Lung (tissue), 12 donors: Measurements from ENCODE around the gene PGR. TPM values are rescaled to one million over a fixed set of nuclear protein-coding genes. Genes with fewer than 3 reads are reported as not detected.

Source experiments
- ATAC-seq: fragments of 200-7000 bp; cut with Tn5 transposase; one replicate; pipeline ENCODE4 v1.9.1; 2020; ENCODE audit warnings: moderate number of reproducible peaks; ENCODE audit not compliant: insufficient read depth, low FRiP score
- DNase-seq, 3 donors: peaks; one replicate each; pipeline ENCODE4 v3.0.0-alpha.2; 2013 to 2017
- H3K27ac ChIP-seq, 2 donors: one replicate each; pipeline ENCODE4 v1.5.1; 2013; ENCODE audit warnings: mild to moderate bottlenecking in 2 of 2, moderate library complexity in 2 of 2, control low read depth in 1 of 2, inconsistent platforms in 1 of 2, low read depth in 1 of 2, low read length in 1 of 2
- H3K27me3 ChIP-seq, 3 donors: one replicate each; pipeline ENCODE4 v1.5.1; 2013; ENCODE audit warnings: low read length in 2 of 3; ENCODE audit not compliant: control insufficient read depth in 3 of 3, insufficient read depth in 3 of 3
- H3K36me3 ChIP-seq, 4 donors: one replicate each; pipeline ENCODE4 v1.5.1; 2013; ENCODE audit warnings: low read length in 4 of 4, mild to moderate bottlenecking in 1 of 4, moderate library complexity in 1 of 4; ENCODE audit not compliant: control insufficient read depth in 4 of 4, insufficient read depth in 4 of 4
- H3K4me1 ChIP-seq, 5 donors: one replicate each; pipeline ENCODE4 v1.5.1; 2013; ENCODE audit warnings: low read length in 5 of 5, mild to moderate bottlenecking in 2 of 5, moderate library complexity in 1 of 5; ENCODE audit not compliant: control insufficient read depth in 5 of 5, insufficient read depth in 5 of 5
- H3K4me3 ChIP-seq: one replicate; pipeline ENCODE4 v1.5.1; 2013; ENCODE audit warnings: mild to moderate bottlenecking, control low read depth, moderate library complexity
- H3K9ac ChIP-seq, 2 donors: one replicate each; pipeline ENCODE4 v1.5.1; 2013; ENCODE audit warnings: low read length in 2 of 2, control low read depth in 1 of 2; ENCODE audit not compliant: insufficient read depth in 1 of 2
- H3K9me3 ChIP-seq, 4 donors: one replicate each; pipeline ENCODE4 v1.5.1; 2013; ENCODE audit warnings: low read length in 3 of 4, mild to moderate bottlenecking in 1 of 4, moderate library complexity in 1 of 4; ENCODE audit not compliant: control insufficient read depth in 4 of 4, insufficient read depth in 3 of 4
- WGBS, 2 donors: extraction: QIAGEN DNeasy Blood & Tissue Kit; methylation state at CpG; one replicate each; pipeline ENCODE4 v1.1.7; 2013; 5-methylcytosine and 5-hydroxymethylcytosine counted together
- polyA plus RNA-seq, 2 donors: library from polyadenylated mRNA; stranded (reverse); fragments of 200-250 nt; gene quantifications; one replicate each; pipeline ENCODE4 v1.2.1, GENCODE V29; 2013
- total RNA-seq, 2 donors: library from RNA; depleted of rRNA in 1 of 2; stranded (reverse); fragments of >200 nt in 1 of 2; gene quantifications; one replicate each; pipeline ENCODE4 v1.2.1, GENCODE V29; 2014 to 2021
- TF ChIP-seq, protein P1 (sequence below): IDR thresholded peaks from 2 replicates; pipeline ENCODE4 v1.5.1; 2012; ENCODE audit warnings: mild to moderate bottlenecking; ENCODE audit errors: control extremely low read depth, extremely low read depth
- donor health status: control.
- donor health status: control.
- donor health status: Bipolar disorder and iron deficiency.
- donor health status: healthy.
- donor health status: DM: yes; HTN: yes; CAD: no.

The PGR gene
- total and polyA plus RNA-seq, 4 donors, result 0.16 to 8.8 (median 1.3) TPM

DNA sequence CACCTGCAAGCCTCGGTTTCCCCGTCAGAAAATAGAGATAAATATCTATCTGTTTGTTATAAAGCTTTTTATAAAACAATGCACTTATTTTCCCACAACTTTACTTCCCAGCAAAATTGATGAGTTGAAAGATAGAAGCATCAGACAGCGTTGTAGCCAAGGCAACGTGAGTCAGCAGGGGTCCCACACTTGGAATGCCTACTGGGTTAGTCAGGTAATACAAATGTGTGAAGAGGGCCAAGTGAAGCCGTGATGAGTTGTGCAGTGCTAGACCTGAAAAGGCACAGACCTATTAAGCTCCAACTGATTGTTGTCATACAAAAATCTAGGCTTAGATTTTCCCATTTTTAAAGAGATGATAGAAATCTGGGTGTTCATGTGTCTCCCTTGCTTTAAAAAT is 118.7 kb downstream of the PGR start:
- Histone ChIP-seq H3K27ac (no peak overlapping the region), H3K27me3 (no peaks in the 10 kb centered on the region), H3K4me1 (no peaks in the 10 kb centered on the region), H3K9ac (no peak overlapping the region), H3K36me3 (no peaks in the 10 kb centered on the region), H3K9me3 (no peaks in the 10 kb centered on the region), H3K4me3 (no peak overlapping the region)
- TF ChIP-seq, protein P1, sequence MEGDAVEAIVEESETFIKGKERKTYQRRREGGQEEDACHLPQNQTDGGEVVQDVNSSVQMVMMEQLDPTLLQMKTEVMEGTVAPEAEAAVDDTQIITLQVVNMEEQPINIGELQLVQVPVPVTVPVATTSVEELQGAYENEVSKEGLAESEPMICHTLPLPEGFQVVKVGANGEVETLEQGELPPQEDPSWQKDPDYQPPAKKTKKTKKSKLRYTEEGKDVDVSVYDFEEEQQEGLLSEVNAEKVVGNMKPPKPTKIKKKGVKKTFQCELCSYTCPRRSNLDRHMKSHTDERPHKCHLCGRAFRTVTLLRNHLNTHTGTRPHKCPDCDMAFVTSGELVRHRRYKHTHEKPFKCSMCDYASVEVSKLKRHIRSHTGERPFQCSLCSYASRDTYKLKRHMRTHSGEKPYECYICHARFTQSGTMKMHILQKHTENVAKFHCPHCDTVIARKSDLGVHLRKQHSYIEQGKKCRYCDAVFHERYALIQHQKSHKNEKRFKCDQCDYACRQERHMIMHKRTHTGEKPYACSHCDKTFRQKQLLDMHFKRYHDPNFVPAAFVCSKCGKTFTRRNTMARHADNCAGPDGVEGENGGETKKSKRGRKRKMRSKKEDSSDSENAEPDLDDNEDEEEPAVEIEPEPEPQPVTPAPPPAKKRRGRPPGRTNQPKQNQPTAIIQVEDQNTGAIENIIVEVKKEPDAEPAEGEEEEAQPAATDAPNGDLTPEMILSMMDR, result no peak
- no peak for DNase-seq
- ATAC-seq, result no peak
- 80 to 85% methylated on average over 5 of the region's 5 CpGs for WGBS, 2 donors

DNA sequence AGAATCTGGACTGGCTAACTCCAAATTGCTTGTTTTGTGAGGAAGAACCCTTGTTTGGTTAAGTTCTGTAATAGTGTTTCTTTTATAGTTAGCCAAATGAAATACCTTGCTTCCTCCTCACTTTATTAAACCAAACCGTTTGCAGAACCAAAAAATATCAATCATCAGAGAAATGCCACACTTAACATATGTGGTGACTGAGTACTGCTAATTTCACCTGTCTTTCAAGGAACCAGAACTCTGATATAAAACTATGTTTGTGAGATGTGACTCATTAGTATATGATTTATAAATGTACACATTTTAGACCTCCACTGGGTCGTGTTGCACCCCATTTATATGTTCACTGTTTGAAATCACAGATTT is 119.9 kb downstream of the PGR start:
- Histone ChIP-seq H3K9me3 (no peaks in the 10 kb centered on the region), H3K27me3 (no peaks in the 10 kb centered on the region), H3K36me3 (no peaks in the 10 kb centered on the region), H3K4me3 (no peak overlapping the region), H3K9ac (no peak overlapping the region), H3K4me1 (no peaks in the 10 kb centered on the region), H3K27ac (no peak overlapping the region)
- ATAC-seq, result no peak
- no peak for DNase-seq
- TF ChIP-seq, protein P1, result no peak
- WGBS, 2 donors, result 30 to 35% methylated on average over 2 of the region's 2 CpGs

DNA sequence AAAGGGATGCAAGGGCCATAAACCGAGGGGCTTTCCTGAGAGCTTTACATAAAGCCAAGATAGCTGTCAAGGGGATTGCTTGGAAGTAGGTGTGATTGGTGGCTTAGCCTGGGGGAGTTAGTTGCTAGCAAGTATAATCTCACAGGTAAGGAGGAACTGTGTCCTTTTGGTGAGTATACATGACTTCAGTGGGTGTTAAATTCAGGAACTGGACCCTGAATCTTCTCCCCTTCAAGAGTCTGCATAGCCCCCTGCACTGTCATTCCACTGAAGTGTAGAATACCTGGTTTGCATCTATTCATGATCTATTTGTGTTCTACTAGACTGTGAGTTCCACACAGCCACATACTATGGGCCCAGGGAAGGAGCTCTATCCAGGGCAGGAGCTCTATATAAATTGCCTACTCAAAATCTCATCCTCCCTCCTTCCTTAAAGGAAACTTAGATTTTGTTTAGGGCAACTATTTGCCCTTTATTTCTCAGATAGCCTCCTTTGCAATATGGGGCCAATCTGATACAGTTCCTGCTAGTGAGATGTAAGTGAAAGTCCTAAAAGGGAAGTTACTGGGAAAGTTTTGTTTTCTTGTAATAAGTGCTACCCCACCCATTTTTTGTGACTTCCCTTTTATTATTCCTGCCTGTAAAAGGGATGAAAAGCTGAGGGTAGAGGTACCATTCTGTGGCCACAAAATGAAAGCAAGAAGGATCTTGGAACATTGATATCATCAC is 120.5 kb downstream of the PGR start:
- Histone ChIP-seq H3K27ac (no peak overlapping the region), H3K4me3 (no peak overlapping the region), H3K4me1 (no peaks in the 10 kb centered on the region), H3K36me3 (no peaks in the 10 kb centered on the region), H3K9ac (no peak overlapping the region), H3K27me3 (no peaks in the 10 kb centered on the region), H3K9me3 (no peaks in the 10 kb centered on the region)
- TF ChIP-seq, protein P1, result no peak
- 54 to 75% methylated on average over 1 of the region's 1 CpG for WGBS, 2 donors
- ATAC-seq (peak; percentile 11), DNase-seq (no peak)

DNA sequence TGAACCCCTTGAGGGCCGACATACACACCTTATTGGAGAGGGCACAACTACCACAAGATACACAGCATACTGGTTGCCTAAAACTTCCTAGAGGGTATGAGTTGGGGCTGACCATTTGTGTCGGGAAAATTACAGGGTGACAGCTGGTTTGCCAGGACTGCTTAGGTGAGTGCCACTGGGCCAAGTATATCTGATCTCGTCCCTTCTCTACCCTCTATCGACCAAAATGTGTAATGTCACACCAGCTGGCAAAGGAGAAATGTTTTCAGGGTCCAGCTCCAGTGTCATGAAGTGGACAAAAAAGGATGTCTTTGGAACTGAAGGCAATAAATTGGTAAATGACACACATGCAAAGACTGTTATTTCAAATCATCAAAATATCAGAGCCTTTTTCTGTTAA is 126.1 kb downstream of the PGR start:
- WGBS, 2 donors, result 81 to 86% methylated on average over 4 of the region's 4 CpGs
- Histone ChIP-seq H3K4me1 (no peaks in the 10 kb centered on the region), H3K9me3 (no peaks in the 10 kb centered on the region), H3K9ac (no peak overlapping the region), H3K36me3 (no peaks in the 10 kb centered on the region), H3K27ac (no peak overlapping the region), H3K4me3 (no peak overlapping the region), H3K27me3 (no peaks in the 10 kb centered on the region)
- TF ChIP-seq, protein P1, result no peak
- ATAC-seq, result no peak
- DNase-seq, result no peak
